HCT116 (cell line): Measurements from ENCODE around the gene MSMB. TPM values are rescaled to one million over a fixed set of nuclear protein-coding genes. Genes with fewer than 3 reads are reported as not detected.

Experiments used
- ATAC-seq: fragments of 200-7000 bp; cut with Tn5 transposase; 2 replicates; pipeline ENCODE4 v1.9.1; 2020; ENCODE audit warnings: mild to moderate bottlenecking, moderate library complexity
- BruUV-seq: library from RNA; stranded (reverse); fragments of 400-500 nt; replicated peaks from 2 replicates; lab custom pipeline; 2021; lab: Mats Ljungman, UMichigan
- CTCF ChIA-PET: fragments of 300-600 bp; sonication (Branson Sonifier 250); formaldehyde crosslinking; loops from one replicate; lab custom pipeline; 2021; ENCODE audit warnings: antibody characterized with exemption; lab: Charles Lee
- POLR2A ChIA-PET: fragments of 300-600, 350-600 bp; sonication (Branson Sonifier 250); formaldehyde crosslinking; loops from one replicate; lab custom pipeline; 2021; ENCODE audit warnings: antibody characterized with exemption; lab: Charles Lee
- RAD21 ChIA-PET, 2 experiments: fragments of 300-600 bp; sonication (Branson Sonifier 250); formaldehyde crosslinking; loops; one replicate each; lab custom pipeline; 2023; ENCODE audit warnings: low total read pairs in 2 of 2; ENCODE audit not compliant: uncharacterized antibody in 2 of 2, unreplicated experiment in 2 of 2, low non-redundant PET in 1 of 2; lab: Charles Lee
- DNase-seq: peaks from one replicate; pipeline ENCODE4 v3.0.0-alpha.2; 2010; ENCODE audit warnings: low read depth, low spot score
- H2AFZ ChIP-seq: fragments of 200-600 bp; shearing (Covaris generic), sonication (generic); 2 replicates; pipeline ENCODE4 v1.6.1; 2017; ENCODE audit warnings: low read depth, mixed run types, mixed read lengths, antibody characterized with exemption, low read length; ENCODE audit not compliant: poor library complexity, severe bottlenecking
- H3K27ac ChIP-seq: 2 replicates; pipeline ENCODE4 v1.5.1; 2012; ENCODE audit warnings: low read depth, low read length
- H3K27me3 ChIP-seq: fragments of 200-600 bp; sonication (generic); 2 replicates; pipeline ENCODE4 v1.6.1; 2016; ENCODE audit warnings: mixed run types, low read length, mixed read lengths; ENCODE audit not compliant: insufficient read depth
- H3K36me3 ChIP-seq, 2 experiments: fragments of 200-500 bp in 1 of 2; fragments of 200-600 bp in 1 of 2; sonication (Bioruptor generic) in 1 of 2; sonication (generic) in 1 of 2; 2 replicates each; pipeline versions ENCODE4 v1.5.1 to v1.6.1; 2014 to 2016; ENCODE audit warnings: low read length in 2 of 2, inconsistent platforms in 1 of 2, mixed read lengths in 1 of 2, mixed run types in 1 of 2; ENCODE audit not compliant: insufficient read depth in 2 of 2, control insufficient read depth in 1 of 2
- H3K4me1 ChIP-seq, 2 experiments: fragments of 200-600 bp in 1 of 2; sonication (generic) in 1 of 2; 2 replicates each; pipeline versions ENCODE4 v1.5.1 to v1.6.1; 2012 to 2017; ENCODE audit warnings: low read length in 2 of 2, inconsistent platforms in 1 of 2, mild to moderate bottlenecking in 1 of 2, mixed read lengths in 1 of 2, mixed run types in 1 of 2, moderate library complexity in 1 of 2; ENCODE audit not compliant: insufficient read depth in 2 of 2, control insufficient read depth in 1 of 2
- H3K4me2 ChIP-seq: fragments of 200-600 bp; sonication (generic); 2 replicates; pipeline ENCODE4 v1.6.1; 2017; ENCODE audit warnings: mixed run types, low read length, mixed read lengths
- H3K4me3 ChIP-seq, 2 experiments: fragments of 200-600 bp in 1 of 2; sonication (generic) in 1 of 2; replicated peaks in 1 of 2; 2 replicates each; pipeline ENCODE4 v1.5.1; 2011 to 2016; ENCODE audit warnings: low read length in 2 of 2, control low read depth in 1 of 2, low read depth in 1 of 2, mild to moderate bottlenecking in 1 of 2, mixed read lengths in 1 of 2, mixed run types in 1 of 2
- H3K79me2 ChIP-seq: fragments of 200-600 bp; sonication (generic); 2 replicates; pipeline ENCODE4 v1.6.1; 2017; ENCODE audit warnings: mild to moderate bottlenecking, mixed run types, low read length, moderate library complexity, mixed read lengths; ENCODE audit not compliant: insufficient read depth
- H3K9ac ChIP-seq: fragments of 200-600 bp; sonication (generic); 2 replicates; pipeline ENCODE4 v1.6.1; 2016; ENCODE audit warnings: low read length, mixed read lengths
- H3K9me2 ChIP-seq: fragments of 200-600 bp; sonication (generic), shearing (Covaris generic); 2 replicates; pipeline ENCODE4 v1.6.1; 2017; ENCODE audit warnings: mixed run types, mild to moderate bottlenecking, moderate library complexity; ENCODE audit not compliant: insufficient read depth
- H3K9me3 ChIP-seq, 2 experiments: fragments of 200-500 bp in 1 of 2; fragments of 200-600 bp in 1 of 2; sonication (Bioruptor generic) in 1 of 2; sonication (generic) in 1 of 2; 2 replicates each; pipeline ENCODE4 v1.6.1; 2014 to 2017; ENCODE audit warnings: low read length in 2 of 2, mixed read lengths in 2 of 2, inconsistent platforms in 1 of 2, low read depth in 1 of 2, mild to moderate bottlenecking in 1 of 2, mixed run types in 1 of 2, moderate library complexity in 1 of 2; ENCODE audit not compliant: control insufficient read depth in 1 of 2, insufficient read depth in 1 of 2
- H4K20me1 ChIP-seq: fragments of 200-600 bp; sonication (generic), shearing (Covaris generic); 2 replicates; pipeline ENCODE4 v1.6.1; 2017; ENCODE audit warnings: mixed run types, mild to moderate bottlenecking, moderate library complexity; ENCODE audit not compliant: insufficient read depth
- CBX3 ChIP-seq: IDR thresholded peaks from 2 replicates; pipeline ENCODE4 v1.6.1; 2012; ENCODE audit warnings: low read depth
- CEBPB ChIP-seq: IDR thresholded peaks from 2 replicates; pipeline ENCODE4 v1.6.1; 2012; ENCODE audit warnings: low read depth
- ELF1 ChIP-seq: IDR thresholded peaks from 2 replicates; pipeline ENCODE4 v1.6.1; 2012; ENCODE audit warnings: low read depth, borderline replicate concordance
- EZH2 ChIP-seq: fragments of 200-600 bp; sonication (generic); IDR thresholded peaks from 2 replicates; pipeline ENCODE4 v1.6.1; 2017; ENCODE audit warnings: antibody characterized with exemption, mixed run types
- EZH2phosphoT487 ChIP-seq: fragments of 200-600 bp; IDR thresholded peaks from 2 replicates; pipeline ENCODE4 v1.6.1; 2018; ENCODE audit warnings: antibody characterized with exemption, borderline replicate concordance
- FOSL1 ChIP-seq: IDR thresholded peaks from 2 replicates; pipeline ENCODE4 v1.6.1; 2012; ENCODE audit warnings: low read depth
- JUND ChIP-seq: IDR thresholded peaks from 2 replicates; pipeline ENCODE4 v1.6.1; 2012
- POLR2A ChIP-seq: IDR thresholded peaks from 2 replicates; pipeline ENCODE4 v1.7.0; 2011; ENCODE audit warnings: borderline replicate concordance; ENCODE audit not compliant: insufficient read depth, insufficient read length; ENCODE audit errors: extremely low read depth
- POLR2AphosphoS5 ChIP-seq: IDR thresholded peaks from 2 replicates; pipeline ENCODE4 v1.6.1; 2011; ENCODE audit warnings: mild to moderate bottlenecking, low read depth, low read length, moderate library complexity
- RAD21 ChIP-seq: IDR thresholded peaks from 2 replicates; pipeline ENCODE4 v1.6.1; 2012; ENCODE audit warnings: low read depth, mild to moderate bottlenecking
- SIN3A ChIP-seq: IDR thresholded peaks from 2 replicates; pipeline ENCODE4 v1.6.1; 2012; ENCODE audit warnings: low read depth
- SP1 ChIP-seq: IDR thresholded peaks from 2 replicates; pipeline ENCODE4 v1.6.1; 2012; ENCODE audit warnings: low read depth
- SRF ChIP-seq: IDR thresholded peaks from 2 replicates; pipeline ENCODE4 v1.6.1; 2012; ENCODE audit warnings: low read depth
- YY1 ChIP-seq: IDR thresholded peaks from 2 replicates; pipeline ENCODE4 v1.6.1; 2011; ENCODE audit warnings: low read length, low read depth, moderate library complexity, mild to moderate bottlenecking; ENCODE audit not compliant: insufficient replicate concordance; ENCODE audit errors: extremely low read depth
- ZFX ChIP-seq: fragments of 450-650 bp; IDR thresholded peaks from 2 replicates; pipeline ENCODE4 v1.6.1; 2017
- ZNF274 ChIP-seq: fragments of 200-500 bp; sonication (Bioruptor generic); IDR thresholded peaks from 2 replicates; pipeline ENCODE4 v1.6.1; 2014; ENCODE audit warnings: mild to moderate bottlenecking, low read depth, low read length, inconsistent platforms
- intact Hi-C: fragments of 100-400 bp; cut with micrococcal nuclease; formaldehyde crosslinking; loops from 2 replicates; pipeline ENCODE4 v1.10.0; 2022
- total RNA-seq: library from RNA; stranded (reverse); gene quantifications from one replicate; pipeline ENCODE4 v1.2.1, GENCODE V29; 2021; ENCODE audit not compliant: unreplicated experiment
- TF ChIP-seq, protein P1 (sequence below): IDR thresholded peaks from 2 replicates; pipeline ENCODE4 v1.6.1; 2012

The MSMB gene
- total RNA-seq, 1 experiment from 2014 or later, result not detected

DNA sequence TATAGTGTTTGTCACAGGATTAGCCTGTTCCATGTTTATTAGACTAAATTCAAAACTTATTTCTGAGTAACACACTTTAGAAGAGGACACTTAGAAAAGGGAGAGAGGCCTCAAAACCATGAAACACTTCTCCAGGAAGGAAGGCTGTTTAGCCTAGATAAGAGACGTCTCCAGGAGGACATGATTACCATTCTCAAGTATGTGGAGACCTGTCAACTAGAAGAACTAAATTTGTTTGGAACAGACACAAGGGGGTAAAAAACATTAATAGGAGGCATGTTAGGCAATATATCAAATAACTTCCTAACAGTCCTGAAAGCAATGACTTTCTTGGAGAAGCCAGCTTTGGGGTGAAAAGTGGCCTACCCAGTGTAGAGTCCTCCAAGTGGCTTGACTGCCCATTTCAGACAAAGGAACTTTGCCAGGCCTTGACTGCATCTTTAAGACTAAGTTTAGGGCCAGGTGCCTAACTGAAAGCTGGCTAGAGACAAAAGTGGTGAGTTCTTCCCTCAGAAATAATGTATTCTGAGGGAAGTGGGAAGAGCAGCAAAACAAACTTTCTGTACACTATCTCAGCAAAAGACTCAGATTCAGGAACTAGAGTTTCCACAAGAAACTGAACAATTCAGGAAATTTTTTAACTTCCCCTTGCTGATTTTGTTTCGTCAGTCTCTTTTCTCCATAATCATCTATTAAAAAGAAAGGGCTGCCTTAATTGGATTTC lies 27.5 kb downstream of the MSMB start:
- H3K4me2 ChIP-seq, result no peak overlapping the region
- TF ChIP-seq EZH2 (no peak), RAD21 (no peak), YY1 (no peak), ZNF274 (no peak), SIN3A (no peak), JUND (no peak), CBX3 (no peak), FOSL1 (no peak), ZFX (no peak), POLR2A (no peak)
- TF ChIP-seq, protein P1, sequence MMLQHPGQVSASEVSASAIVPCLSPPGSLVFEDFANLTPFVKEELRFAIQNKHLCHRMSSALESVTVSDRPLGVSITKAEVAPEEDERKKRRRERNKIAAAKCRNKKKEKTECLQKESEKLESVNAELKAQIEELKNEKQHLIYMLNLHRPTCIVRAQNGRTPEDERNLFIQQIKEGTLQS, result no peak
- TF ChIP-seq, all 23 proteins: peak for 0
- Histone ChIP-seq H3K79me2 (peaks cover 83% of the 10 kb centered on the region), H3K27me3 (no peaks in the 10 kb centered on the region), H2AFZ (no peak overlapping the region), H3K4me3 (no peak overlapping the region), H3K36me3 (peaks cover 5 to 10% of the 10 kb centered on the region in 2 experiments; a peak in 3 of 4 replicates), H4K20me1 (peaks cover 9% of the 10 kb centered on the region; the same call in 1 of the 2 replicates), H3K9me2 (no peaks in the 10 kb centered on the region), H3K27ac (no peak overlapping the region), H3K9ac (no peak overlapping the region), H3K9me3 (no peaks in the 10 kb centered on the region), H3K4me1 (peaks cover 16 to 27% of the 10 kb centered on the region in 2 experiments)
- BruUV-seq, result no TSS peak
- DNase-seq, result no peak
- ChIA-PET RAD21 (no interaction called here), POLR2A (no interaction called here), CTCF (no interaction called here)
- intact Hi-C loops, result no loop called here
- no peak for ATAC-seq

DNA sequence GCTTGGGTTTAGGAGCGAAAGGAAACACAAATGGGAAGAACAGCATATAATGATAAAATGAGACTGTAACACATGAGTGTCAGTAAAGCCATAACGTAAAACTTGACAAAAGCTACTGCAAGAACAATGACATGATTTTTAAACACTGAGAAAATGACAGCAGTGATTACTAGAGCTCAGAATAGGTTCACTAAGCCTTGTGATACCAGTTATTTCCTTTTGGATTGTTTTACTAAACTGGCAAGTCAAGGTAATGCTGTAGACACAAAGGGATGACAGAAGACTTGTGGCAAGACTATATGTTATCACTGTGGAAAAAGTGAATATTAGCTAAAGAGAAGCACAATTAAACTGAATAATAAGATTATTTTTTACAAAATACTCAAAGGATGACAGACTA lies 28.3 kb downstream of the MSMB start:
- no peak overlapping the region for H3K4me3 ChIP-seq
- H3K9ac ChIP-seq, result no peak overlapping the region
- TF ChIP-seq ELF1 (no peak), POLR2AphosphoS5 (no peak), SP1 (no peak), SRF (no peak), RAD21 (no peak), JUND (no peak), EZH2phosphoT487 (no peak), EZH2 (no peak), YY1 (no peak), CEBPB (no peak), CBX3 (no peak), POLR2A (no peak), FOSL1 (no peak)
- POLR2A ChIA-PET, result interaction anchor here (1.5 kb wide), 1 partner anchor 12 kb away, joined by 4 read pairs; no protein-coding TSS in a partner anchor
- intact Hi-C loops, result no loop called here
- DNase-seq, result no peak
- peaks cover 13 to 24% of the 10 kb centered on the region in 2 experiments for H3K4me1 ChIP-seq
- H3K9me3 ChIP-seq, result no peaks in the 10 kb centered on the region
- H3K9me2 ChIP-seq, result no peaks in the 10 kb centered on the region
- H3K4me2 ChIP-seq, result no peak overlapping the region
- H3K27me3 ChIP-seq, result no peaks in the 10 kb centered on the region
- BruUV-seq, result no TSS peak
- peaks cover 78% of the 10 kb centered on the region for H3K79me2 ChIP-seq
- peaks cover 7 to 10% of the 10 kb centered on the region in 2 experiments; a peak in 3 of 4 replicates for H3K36me3 ChIP-seq
- ATAC-seq, result no peak
- H4K20me1 ChIP-seq, result peaks cover 9% of the 10 kb centered on the region; the same call in 1 of the 2 replicates
- CTCF ChIA-PET, result interaction anchor here (1.2 kb wide), 1 partner anchor 11 kb away, joined by 4 read pairs; no protein-coding TSS in a partner anchor
- no peak overlapping the region for H3K27ac ChIP-seq
- H2AFZ ChIP-seq, result no peak overlapping the region
- RAD21 ChIA-PET, result no interaction called here
